GM20000 (cell line): ENCODE results near the gene SEMA4D.
A peak's percentile ranks its signal among the peaks of the same experiment; 100 is the strongest.

Experiments used
- DNase-seq: peaks from one replicate; pipeline ENCODE4 v3.0.0; 2012; ENCODE audit warnings: low spot score
- CTCF ChIP-seq: IDR thresholded peaks from 2 replicates; pipeline ENCODE4 v1.5.1; 2012; ENCODE audit warnings: mild to moderate bottlenecking, control low read depth; ENCODE audit errors: extremely low read depth, missing control alignments

Gene SEMA4D

GRCh38 chr9:89522959-89523285, 25.0 kb upstream of the SEMA4D start:
- TF ChIP-seq CTCF = no peak
- no peak for DNase-seq

- peak; percentile 84 for DNase-seq
Measured at GRCh38 chr9:89522261-89522958, 24.5 kb upstream of the SEMA4D start.

GRCh38 chr9:89519366-89519805, 21.5 kb upstream of the SEMA4D start:
- TF ChIP-seq CTCF = no peak
- no peak for DNase-seq

More at GRCh38 chr9:89522261-89522958, 24.5 kb upstream of the SEMA4D start:
- no peak for TF ChIP-seq CTCF

GRCh38 chr9:89518466-89519365, 20.8 kb upstream of the SEMA4D start:
- no peak for TF ChIP-seq CTCF
- no peak for DNase-seq

GRCh38 chr9:89515416-89515815, 17.5 kb upstream of the SEMA4D start:
- no peak for TF ChIP-seq CTCF

GRCh38 chr9:89514956-89515355, 17.0 kb upstream of the SEMA4D start:
- TF ChIP-seq CTCF = no peak
- no peak for DNase-seq

More at GRCh38 chr9:89515416-89515815, 17.5 kb upstream of the SEMA4D start:
- DNase-seq = no peak

- no peak for DNase-seq
- no peak for TF ChIP-seq CTCF
Measured at GRCh38 chr9:89514337-89514736, 16.4 kb upstream of the SEMA4D start.
